K562 (cell line): ENCODE measurements around the gene CEP131. TPM values are rescaled to one million over a fixed set of nuclear protein-coding genes. Genes with fewer than 3 reads are reported as not detected.

ENCODE experiments used
- DNMT1 ChIP-seq: fragments of 450-650 bp; IDR thresholded peaks from 2 replicates; pipeline ENCODE4 v1.6.1; 2016; ENCODE audit warnings: antibody characterized with exemption, mild to moderate bottlenecking
- E2F3 ChIP-seq: fragments of 250-450 bp; sonication (Bioruptor Pico); IDR thresholded peaks from 2 replicates; pipeline ENCODE4 v1.4.0; 2020; ENCODE audit warnings: mild to moderate bottlenecking
- ESRRB ChIP-seq: fragments of 250-450 bp; sonication (Bioruptor Pico); IDR thresholded peaks from 2 replicates; pipeline ENCODE4 v1.5.0; 2020; ENCODE audit warnings: mild to moderate bottlenecking, moderate library complexity, borderline replicate concordance
- FOXK2 ChIP-seq, 2 experiments: fragments of 450-650 bp; IDR thresholded peaks in 1 of 2; conservative IDR thresholded peaks in 1 of 2; 2 replicates each; pipeline ENCODE4 v1.6.1; 2016; ENCODE audit warnings: low read depth in 2 of 2, mild to moderate bottlenecking in 1 of 2
- HSF4 ChIP-seq: fragments of 250-450 bp; sonication (Bioruptor Pico); IDR thresholded peaks from 2 replicates; pipeline ENCODE4 v2.1.2; 2022; ENCODE audit warnings: mild to moderate bottlenecking, moderate library complexity, borderline replicate concordance
- KLF13 ChIP-seq: fragments of 450-650 bp; IDR thresholded peaks from 2 replicates; pipeline ENCODE4 v1.6.1; 2016; ENCODE audit warnings: missing genetic modification characterization, low read depth, mild to moderate bottlenecking, missing compliant biosample characterization, moderate library complexity, borderline replicate concordance
- NCOA1 ChIP-seq: fragments of 450-650 bp; IDR thresholded peaks from 2 replicates; pipeline ENCODE4 v1.6.1; 2016; ENCODE audit warnings: low read depth
- NEUROD1 ChIP-seq: fragments of 150-350 bp; IDR thresholded peaks from 2 replicates; pipeline ENCODE4 v1.6.1; 2014; ENCODE audit warnings: borderline replicate concordance, low read length, low read depth; ENCODE audit not compliant: partially characterized antibody
- NFE2 ChIP-seq: IDR thresholded peaks from 2 replicates; pipeline ENCODE4 v1.6.1; 2014; ENCODE audit warnings: antibody characterized with exemption, low read depth
- NFXL1 ChIP-seq: fragments of 450-650 bp; formaldehyde crosslinking; IDR thresholded peaks from 2 replicates; pipeline ENCODE4 v1.4.0; 2021; ENCODE audit warnings: mild to moderate bottlenecking
- NR2C1 ChIP-seq, 2 experiments: fragments of 450-650 bp; IDR thresholded peaks; 2 replicates each; pipeline ENCODE4 v1.6.1; 2017; ENCODE audit warnings: mild to moderate bottlenecking in 2 of 2, antibody characterized with exemption in 1 of 2, inconsistent platforms in 1 of 2, missing compliant biosample characterization in 1 of 2, missing genetic modification characterization in 1 of 2
- RAD21 ChIP-seq, 2 experiments: fragments of 250-450 bp in 1 of 2; fragments of 450-650 bp in 1 of 2; sonication (Bioruptor Pico) in 1 of 2; formaldehyde crosslinking in 1 of 2; IDR thresholded peaks in 1 of 2; conservative IDR thresholded peaks in 1 of 2; 2 replicates each; pipeline versions ENCODE4 v1.4.0 to v1.8.0; 2020 to 2022; ENCODE audit warnings: mild to moderate bottlenecking in 2 of 2, moderate library complexity in 1 of 2
- TARDBP ChIP-seq: fragments of 450-650 bp; IDR thresholded peaks from 2 replicates; pipeline ENCODE4 v1.6.1; 2016
- TEAD4 ChIP-seq, 2 experiments: sonication (generic) in 1 of 2; formaldehyde crosslinking in 1 of 2; IDR thresholded peaks; 2 replicates each; pipeline versions ENCODE4 v1.6.1 to v1.8.0; 2012 to 2022; ENCODE audit warnings: borderline replicate concordance in 1 of 2, inconsistent platforms in 1 of 2, low read length in 1 of 2, mild to moderate bottlenecking in 1 of 2, missing genetic modification reagents in 1 of 2
- ZNF175 ChIP-seq: fragments of 200-800 bp; sonication (Bioruptor generic); IDR thresholded peaks from 2 replicates; pipeline ENCODE4 v1.6.1; 2016; ENCODE audit warnings: low read depth, mild to moderate bottlenecking, missing genetic modification characterization, missing compliant biosample characterization
- ZNF232 ChIP-seq: sonication (generic); formaldehyde crosslinking; IDR thresholded peaks from 2 replicates; pipeline ENCODE4 v1.8.0; 2022; ENCODE audit warnings: mild to moderate bottlenecking, missing genetic modification reagents
- ZNF589 ChIP-seq: fragments of 200-800 bp; sonication (Bioruptor generic); IDR thresholded peaks from 2 replicates; pipeline ENCODE4 v1.6.1; 2016; ENCODE audit warnings: low read depth, missing genetic modification characterization, missing compliant biosample characterization
- ZSCAN32 ChIP-seq: fragments of 450-650 bp; formaldehyde crosslinking; IDR thresholded peaks from 2 replicates; pipeline ENCODE4 v1.4.0; 2020; ENCODE audit warnings: mild to moderate bottlenecking, moderate library complexity
- polyA plus RNA-seq, 8 experiments: library from polyadenylated mRNA; depleted of rRNA in 4 of 8; stranded (reverse) in 5 of 8; unstranded in 3 of 8; fragments of >200 nt; fragmentation: Nextera tagmentation in 2 of 8; fragmentation: Illumina TruSeq in 1 of 8; extraction: Ambion mirVana in 2 of 8; extraction: Trizol in 1 of 8; gene quantifications; 2 replicates each; pipeline versions ENCODE4 v1.2.1 to v1.2.3, GENCODE V29; 2011 to 2014; ENCODE audit warnings: inconsistent platforms in 1 of 8, missing spikeins in 1 of 8
- total RNA-seq, 7 experiments: library from RNA; depleted of rRNA in 6 of 7; stranded (reverse); fragments of >200 nt in 6 of 7; fragmentation: Illumina TruSeq in 2 of 7; extraction: Trizol in 2 of 7; gene quantifications; 2 replicates each; pipeline versions ENCODE4 v1.2.1 to v1.2.3, GENCODE V29; 2011 to 2021; ENCODE audit warnings: low replicate concordance in 1 of 7
- TF ChIP-seq, protein P1 (sequence below): sonication (generic); formaldehyde crosslinking; IDR thresholded peaks from 2 replicates; pipeline ENCODE4 v1.8.1; 2023; ENCODE audit warnings: mild to moderate bottlenecking, missing genetic modification reagents, moderate library complexity
- TF ChIP-seq, protein P2 (sequence below): sonication (generic); formaldehyde crosslinking; IDR thresholded peaks from 2 replicates; pipeline ENCODE4 v1.8.1; 2023; ENCODE audit warnings: mild to moderate bottlenecking, missing genetic modification reagents
- TF ChIP-seq, protein P3 (sequence below), 2 experiments: fragments of 450-650 bp; IDR thresholded peaks; 2 replicates each; pipeline ENCODE4 v1.6.1; 2018; ENCODE audit warnings: mild to moderate bottlenecking in 2 of 2, low read depth in 1 of 2; ENCODE audit not compliant: partially characterized antibody in 2 of 2

Gene CEP131
- total and polyA plus RNA-seq, 9 of the 15 experiments (the other 6 are each of a cell fraction or from before 2014, with no cell fraction given): 0.24 to 21.2 (median 2.3) TPM

DNA sequence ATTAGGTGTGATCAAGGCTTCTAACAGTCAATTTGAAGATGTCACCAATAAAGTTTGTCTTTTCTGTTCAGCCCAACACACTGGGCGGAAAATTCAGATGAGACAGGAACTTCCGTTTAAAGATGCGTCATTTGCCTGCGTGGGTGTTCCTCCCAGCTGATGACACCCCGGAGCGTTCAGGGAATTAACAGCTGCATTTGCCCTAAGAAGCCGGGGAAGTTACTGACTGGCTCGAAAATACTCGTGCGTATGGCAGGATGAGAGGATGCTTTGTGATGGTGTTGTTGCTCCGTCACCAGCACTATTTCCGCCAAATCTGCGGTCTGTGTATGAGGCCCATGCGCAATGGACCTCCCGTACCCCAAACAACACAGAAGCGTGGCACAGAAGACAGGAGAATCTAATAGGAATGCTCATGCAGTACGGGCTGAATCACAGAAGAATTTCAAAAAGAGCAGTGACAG is 69.4 kb downstream of the CEP131 start (continued):
- TF ChIP-seq, protein P1, sequence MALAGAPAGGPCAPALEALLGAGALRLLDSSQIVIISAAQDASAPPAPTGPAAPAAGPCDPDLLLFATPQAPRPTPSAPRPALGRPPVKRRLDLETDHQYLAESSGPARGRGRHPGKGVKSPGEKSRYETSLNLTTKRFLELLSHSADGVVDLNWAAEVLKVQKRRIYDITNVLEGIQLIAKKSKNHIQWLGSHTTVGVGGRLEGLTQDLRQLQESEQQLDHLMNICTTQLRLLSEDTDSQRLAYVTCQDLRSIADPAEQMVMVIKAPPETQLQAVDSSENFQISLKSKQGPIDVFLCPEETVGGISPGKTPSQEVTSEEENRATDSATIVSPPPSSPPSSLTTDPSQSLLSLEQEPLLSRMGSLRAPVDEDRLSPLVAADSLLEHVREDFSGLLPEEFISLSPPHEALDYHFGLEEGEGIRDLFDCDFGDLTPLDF (CRISPR knock-in tag): no peak
- TF ChIP-seq TARDBP (no peak), NFXL1 (no peak), TEAD4 (IDR thresholded peaks at IDR 0.05; ENCODE audit: low read length) (peak; percentile 50; the same call in 1 of the 2 replicates), TEAD4 (CRISPR knock-in tag; IDR thresholded peaks at IDR 0.05; ENCODE audit: borderline replicate concordance) (no peak), ESRRB (CRISPR knock-in tag) (no peak), KLF13 (tag) (no peak), NCOA1 (0 out of 2 replicates have a peak, but pooled peaks have one; percentile 30), ZSCAN32 (CRISPR knock-in tag) (no peak), HSF4 (CRISPR knock-in tag) (no peak), FOXK2 (conservative IDR thresholded peaks at IDR 0.05 in 1 of 2, IDR thresholded peaks at IDR 0.05 in 1 of 2; ENCODE audit: low read depth in 2 of 2) (peak in 1 of 2 experiments; percentile 24; a peak in 1 of 4 replicates), DNMT1 (no peak), NR2C1 (IDR thresholded peaks at IDR 0.05) (no peak), NR2C1 (tag; IDR thresholded peaks at IDR 0.05) (no peak), NFE2 (peak; percentile 54; the same call in 1 of the 2 replicates), E2F3 (no peak), RAD21 (CRISPR knock-in tag; conservative IDR thresholded peaks at IDR 0.05 in 1 of 2, IDR thresholded peaks at IDR 0.05 in 1 of 2) (no peak), ZNF175 (peak; percentile 45; the same call in 1 of the 2 replicates), ZNF232 (no peak), ZNF589 (CRISPR knock-in tag) (no peak), NEUROD1 (no peak)
- TF ChIP-seq, protein P2, sequence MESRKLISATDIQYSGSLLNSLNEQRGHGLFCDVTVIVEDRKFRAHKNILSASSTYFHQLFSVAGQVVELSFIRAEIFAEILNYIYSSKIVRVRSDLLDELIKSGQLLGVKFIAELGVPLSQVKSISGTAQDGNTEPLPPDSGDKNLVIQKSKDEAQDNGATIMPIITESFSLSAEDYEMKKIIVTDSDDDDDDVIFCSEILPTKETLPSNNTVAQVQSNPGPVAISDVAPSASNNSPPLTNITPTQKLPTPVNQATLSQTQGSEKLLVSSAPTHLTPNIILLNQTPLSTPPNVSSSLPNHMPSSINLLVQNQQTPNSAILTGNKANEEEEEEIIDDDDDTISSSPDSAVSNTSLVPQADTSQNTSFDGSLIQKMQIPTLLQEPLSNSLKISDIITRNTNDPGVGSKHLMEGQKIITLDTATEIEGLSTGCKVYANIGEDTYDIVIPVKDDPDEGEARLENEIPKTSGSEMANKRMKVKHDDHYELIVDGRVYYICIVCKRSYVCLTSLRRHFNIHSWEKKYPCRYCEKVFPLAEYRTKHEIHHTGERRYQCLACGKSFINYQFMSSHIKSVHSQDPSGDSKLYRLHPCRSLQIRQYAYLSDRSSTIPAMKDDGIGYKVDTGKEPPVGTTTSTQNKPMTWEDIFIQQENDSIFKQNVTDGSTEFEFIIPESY (CRISPR knock-in tag): no peak
- TF ChIP-seq, protein P3, sequence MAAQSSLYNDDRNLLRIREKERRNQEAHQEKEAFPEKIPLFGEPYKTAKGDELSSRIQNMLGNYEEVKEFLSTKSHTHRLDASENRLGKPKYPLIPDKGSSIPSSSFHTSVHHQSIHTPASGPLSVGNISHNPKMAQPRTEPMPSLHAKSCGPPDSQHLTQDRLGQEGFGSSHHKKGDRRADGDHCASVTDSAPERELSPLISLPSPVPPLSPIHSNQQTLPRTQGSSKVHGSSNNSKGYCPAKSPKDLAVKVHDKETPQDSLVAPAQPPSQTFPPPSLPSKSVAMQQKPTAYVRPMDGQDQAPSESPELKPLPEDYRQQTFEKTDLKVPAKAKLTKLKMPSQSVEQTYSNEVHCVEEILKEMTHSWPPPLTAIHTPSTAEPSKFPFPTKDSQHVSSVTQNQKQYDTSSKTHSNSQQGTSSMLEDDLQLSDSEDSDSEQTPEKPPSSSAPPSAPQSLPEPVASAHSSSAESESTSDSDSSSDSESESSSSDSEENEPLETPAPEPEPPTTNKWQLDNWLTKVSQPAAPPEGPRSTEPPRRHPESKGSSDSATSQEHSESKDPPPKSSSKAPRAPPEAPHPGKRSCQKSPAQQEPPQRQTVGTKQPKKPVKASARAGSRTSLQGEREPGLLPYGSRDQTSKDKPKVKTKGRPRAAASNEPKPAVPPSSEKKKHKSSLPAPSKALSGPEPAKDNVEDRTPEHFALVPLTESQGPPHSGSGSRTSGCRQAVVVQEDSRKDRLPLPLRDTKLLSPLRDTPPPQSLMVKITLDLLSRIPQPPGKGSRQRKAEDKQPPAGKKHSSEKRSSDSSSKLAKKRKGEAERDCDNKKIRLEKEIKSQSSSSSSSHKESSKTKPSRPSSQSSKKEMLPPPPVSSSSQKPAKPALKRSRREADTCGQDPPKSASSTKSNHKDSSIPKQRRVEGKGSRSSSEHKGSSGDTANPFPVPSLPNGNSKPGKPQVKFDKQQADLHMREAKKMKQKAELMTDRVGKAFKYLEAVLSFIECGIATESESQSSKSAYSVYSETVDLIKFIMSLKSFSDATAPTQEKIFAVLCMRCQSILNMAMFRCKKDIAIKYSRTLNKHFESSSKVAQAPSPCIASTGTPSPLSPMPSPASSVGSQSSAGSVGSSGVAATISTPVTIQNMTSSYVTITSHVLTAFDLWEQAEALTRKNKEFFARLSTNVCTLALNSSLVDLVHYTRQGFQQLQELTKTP (IDR thresholded peaks at IDR 0.05; ENCODE audit: low read depth in 1 of 2, partially characterized antibody in 2 of 2): peak in 1 of 2 experiments; percentile 24
